GM18517 (cell line): Measurements from ENCODE around the gene EDARADD.
"Not testable (repeated sequence)": the region's sequence is repeated elsewhere in the genome, so short reads cannot be mapped to it uniquely, and the experiment has no call there.

Experiments
- ATAC-seq: cut with Tn5 transposase; IDR thresholded peaks from one replicate; pipeline ENCODE4 v1.9.1; 2021; ENCODE audit warnings: mild to moderate bottlenecking, moderate library complexity; ENCODE audit not compliant: unreplicated experiment

Gene EDARADD

DNA sequence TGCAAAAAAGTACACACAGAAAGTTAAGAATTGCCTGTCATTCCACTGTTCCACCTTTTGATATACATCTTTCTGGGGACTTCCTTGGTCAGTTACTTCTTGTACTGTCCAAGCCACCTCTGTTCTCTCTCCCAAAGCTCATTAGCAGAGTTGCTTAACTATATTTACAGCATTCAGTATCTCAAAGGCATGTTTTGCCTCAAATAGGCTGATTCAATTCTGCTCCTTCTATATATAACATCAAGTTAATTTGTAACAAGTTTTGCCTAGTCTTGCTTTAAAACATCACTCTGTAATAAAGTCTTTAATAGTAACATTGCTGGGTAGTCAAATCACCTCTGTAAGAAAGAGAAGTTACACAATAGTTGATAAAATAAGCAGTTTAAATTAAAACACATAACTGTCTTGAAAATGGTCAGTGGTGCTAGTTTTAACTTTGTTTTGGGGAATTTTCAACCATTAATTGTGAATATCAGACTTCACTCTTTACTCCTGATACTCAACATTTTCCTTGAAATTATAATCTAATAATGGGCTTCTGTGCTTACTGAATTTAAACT is 35.7 kb downstream of the EDARADD start:
- ATAC-seq, result peak; percentile 72

DNA sequence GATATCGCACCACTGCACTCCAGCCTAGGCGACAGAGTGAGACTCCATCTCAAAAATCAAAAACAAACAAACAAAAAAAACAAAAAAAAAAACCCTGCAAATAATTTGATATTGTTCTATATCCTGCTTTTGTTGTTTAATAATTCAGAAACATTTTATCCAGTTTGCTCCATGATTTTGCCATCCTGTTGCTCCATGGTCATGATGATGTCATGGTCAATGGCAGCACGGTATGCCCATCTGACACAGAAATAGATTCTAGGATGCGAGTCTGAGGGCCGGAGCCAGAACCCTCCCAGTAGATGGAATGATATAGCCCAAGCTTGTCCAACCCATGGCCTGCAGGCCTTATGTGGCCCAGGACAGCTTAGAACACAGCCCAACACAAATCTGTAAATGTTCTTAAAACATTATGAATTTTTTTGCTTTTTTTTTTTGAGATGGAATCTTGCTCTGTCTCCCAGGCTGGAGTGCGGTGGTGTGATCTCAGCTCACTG is 39.8 kb downstream of the EDARADD start:
- no peak for ATAC-seq

DNA sequence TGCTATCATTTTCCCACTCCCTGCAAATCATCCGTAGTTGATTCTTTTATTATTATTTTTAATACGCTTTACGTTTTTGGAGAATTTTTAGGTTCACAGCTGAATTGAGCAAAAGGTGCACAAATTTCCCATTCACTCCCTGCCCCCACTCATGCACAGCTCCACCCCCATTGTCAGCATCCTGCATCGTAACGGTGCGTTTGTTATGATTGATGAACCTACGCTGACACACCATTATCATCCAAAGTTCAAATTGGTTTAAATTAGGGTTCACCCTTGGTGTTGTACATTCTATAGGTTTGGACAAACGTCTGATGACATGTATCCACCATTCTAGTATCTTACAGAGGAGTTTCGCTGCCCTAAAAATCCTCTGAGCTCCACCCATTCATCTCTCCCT is 44.5 kb downstream of the EDARADD start:
- no peak for ATAC-seq

DNA sequence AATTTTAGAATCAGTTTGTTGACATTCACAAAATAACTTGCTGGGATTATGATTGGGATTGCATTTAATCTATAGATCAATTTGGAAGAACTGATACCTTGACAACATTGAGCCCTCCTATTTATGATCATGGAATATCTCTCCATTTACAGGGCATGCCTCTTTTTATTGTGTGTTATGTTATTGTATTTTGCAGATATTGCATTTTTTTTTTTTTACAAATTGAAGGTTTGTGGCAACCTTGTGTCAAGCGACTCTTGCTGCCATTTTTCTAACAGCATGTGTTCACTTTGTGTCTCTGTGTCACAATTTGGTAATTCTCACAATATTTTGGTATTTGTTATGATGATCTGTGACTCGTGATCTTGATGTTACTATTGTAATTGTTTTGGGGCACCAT is 46.3 kb downstream of the EDARADD start:
- ATAC-seq, result no peak

DNA sequence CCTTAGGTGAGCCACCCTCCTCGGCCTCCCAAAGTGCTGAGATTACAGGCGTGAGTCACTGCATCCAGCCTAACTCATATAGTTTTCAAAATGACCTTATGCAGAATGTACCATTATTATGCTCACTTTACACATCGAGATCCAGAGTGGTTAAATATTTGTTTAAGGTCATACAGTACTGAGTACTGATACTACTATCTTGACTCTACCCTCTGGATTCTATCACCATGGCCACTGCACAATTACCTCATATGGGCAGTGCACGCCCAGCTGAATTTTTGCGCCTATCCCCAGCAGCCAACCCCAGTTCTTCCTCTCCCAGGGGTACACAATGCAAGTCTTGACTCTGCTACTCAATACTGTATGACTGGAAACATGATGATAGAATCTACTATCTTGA is 56.7 kb downstream of the EDARADD start:
- ATAC-seq, result no peak

DNA sequence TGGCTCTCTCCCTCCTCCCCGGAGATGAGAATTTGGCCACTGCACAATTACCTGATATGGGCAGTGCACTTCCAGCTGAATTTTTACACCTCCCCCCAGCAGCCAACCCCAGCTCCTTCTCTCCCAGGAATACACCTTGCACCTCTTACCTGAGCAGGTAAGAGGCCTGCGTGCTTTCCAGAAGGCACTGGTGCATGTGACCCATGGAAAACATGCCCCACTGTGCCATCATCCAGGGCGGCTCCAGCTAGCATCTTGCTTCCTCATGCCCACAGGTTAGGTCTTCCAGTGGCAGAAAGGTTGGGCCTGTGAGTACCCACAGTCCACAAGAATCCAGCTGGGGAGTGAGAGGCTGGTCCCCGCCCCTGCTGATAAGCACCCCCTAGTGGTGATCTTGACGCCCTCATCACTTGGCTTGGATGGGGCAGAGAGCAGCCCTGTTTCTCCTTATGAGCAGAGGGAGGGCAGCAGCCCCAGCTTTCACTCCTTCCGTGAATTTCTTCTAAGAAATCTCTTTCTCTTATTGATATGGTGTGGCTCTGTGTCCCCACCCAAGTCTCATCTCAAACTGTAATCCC is 57.8 kb downstream of the EDARADD start:
- ATAC-seq, result no peak

DNA sequence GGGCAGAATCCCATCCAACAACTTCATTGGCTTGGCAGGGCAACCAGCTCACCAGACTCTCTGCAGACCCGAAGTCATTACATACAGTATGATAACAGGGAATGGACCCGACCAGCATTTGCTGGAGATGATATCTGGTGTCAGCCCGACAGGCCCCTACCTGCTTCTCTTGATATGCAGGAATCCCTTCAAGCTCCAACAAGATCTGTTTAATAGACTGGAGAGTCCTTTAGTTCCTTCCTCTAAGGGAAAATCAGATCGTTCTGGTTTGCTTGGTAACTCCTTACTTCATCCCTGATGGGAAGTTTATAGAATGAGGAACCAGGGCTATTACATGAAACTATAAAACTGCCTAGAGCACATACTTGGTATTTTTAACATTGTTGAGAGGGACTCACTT is 61.2 kb downstream of the EDARADD start:
- no peak for ATAC-seq

DNA sequence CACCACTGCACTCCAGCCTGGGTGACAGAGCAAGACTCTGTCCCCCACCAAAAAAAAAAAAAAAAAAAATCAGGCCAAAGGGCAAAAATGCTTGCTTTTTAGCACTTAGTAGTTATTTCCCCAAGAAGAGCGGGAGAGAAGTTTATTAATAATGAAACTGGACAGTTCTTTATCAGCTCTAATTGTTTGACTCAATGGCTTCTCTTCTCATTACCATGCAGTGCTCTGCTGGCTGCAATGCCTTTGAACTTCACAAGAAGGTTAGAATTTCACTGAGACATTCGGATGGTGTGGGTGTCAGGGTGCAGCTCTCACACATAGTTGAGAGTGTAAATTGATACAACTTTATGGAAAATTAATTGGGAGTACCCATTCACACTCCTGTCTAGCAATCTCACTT is 63.7 kb downstream of the EDARADD start:
- ATAC-seq, result peak; percentile 80

DNA sequence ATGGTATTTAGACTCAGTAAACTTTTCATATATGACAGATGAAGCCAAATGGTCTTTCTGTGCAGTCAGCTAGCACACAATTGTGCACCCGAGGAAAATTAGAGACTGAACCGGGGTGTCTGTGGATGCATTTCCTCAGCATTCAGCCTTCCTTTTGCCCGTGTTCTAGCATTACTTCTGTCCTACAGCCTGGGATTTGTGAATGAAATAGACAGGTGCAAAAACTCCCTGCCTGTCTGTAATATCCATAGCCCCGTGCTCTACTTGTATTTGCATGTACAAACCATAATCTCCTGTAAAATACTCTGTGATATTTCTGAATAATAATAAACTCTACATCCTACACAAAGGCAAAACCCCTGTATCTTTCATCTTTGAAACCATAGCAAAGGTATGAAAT is 64.9 kb downstream of the EDARADD start:
- ATAC-seq, result no peak

DNA sequence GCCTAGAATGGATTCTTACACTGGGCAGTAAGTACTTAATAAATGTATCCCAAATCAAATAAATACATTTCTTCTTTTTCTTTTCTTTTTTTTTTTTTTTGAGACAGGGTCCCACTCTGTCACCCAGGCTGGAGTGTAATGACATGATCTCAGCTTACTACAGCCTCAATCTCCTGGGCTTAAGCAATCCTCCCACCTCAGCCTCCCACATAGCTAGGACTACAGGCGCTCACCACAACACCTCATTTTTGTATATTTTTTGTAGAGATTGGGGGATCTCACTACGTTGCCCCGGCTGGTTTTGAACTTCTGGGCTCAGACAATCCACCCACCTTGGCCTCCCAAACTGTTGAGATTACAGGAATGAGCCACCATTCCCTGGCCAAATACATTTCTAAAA is 66.0 kb downstream of the EDARADD start:
- ATAC-seq, result no peak

DNA sequence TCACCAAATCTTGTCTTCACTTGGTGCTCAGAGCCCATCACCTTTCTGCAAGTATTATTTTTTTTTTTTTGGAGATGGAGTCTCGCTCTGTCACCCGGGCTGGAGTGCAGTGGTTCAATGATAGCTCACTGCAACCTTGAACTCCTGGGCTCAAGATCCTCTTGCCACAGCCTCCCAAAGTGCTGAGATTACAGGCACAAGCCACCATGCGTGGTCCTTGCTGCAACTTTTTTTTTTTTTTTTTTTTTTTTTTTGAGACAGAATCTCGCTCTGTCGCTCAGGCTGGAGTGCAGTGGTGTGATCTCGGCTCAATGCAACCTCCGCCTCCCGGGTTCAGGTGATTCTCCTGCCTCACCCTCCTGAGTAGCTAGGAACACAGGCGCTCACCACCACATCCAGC is 70.1 kb downstream of the EDARADD start:
- not testable (repeated sequence) for ATAC-seq

DNA sequence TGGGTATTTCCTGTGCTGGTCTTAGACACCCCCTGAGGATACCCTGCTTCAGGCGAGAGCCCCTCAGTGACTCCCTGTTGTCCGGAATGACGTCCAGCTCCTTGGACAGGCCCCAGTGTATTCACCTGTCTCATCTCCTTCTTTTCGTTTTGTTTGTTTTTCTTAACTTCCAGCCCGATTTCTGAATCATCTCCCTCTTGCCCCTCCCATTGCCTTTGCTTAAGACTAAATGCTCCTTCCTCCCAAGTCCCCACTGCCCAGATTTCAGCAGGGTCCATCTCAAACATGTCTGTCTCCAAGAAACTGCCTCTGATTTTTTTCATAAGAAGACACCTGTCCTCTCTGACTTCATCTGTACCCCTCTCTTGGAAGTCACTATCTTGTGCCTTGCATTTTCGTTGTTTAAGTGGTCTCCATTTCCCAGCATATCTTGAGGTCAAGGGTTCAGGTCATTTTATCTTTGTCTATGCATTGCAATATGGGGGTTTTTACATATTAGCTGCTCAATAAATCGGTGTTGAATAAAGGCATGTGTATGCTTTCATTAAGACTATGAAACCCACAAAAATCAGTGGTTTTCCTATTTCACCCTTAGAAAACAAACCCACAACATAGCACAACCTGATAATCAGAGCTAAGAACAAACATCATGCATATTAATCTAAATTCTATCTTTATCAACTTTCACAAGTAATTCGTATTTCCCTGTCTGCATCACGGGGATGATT is 71.3 kb downstream of the EDARADD start:
- ATAC-seq, result peak; percentile 37

DNA sequence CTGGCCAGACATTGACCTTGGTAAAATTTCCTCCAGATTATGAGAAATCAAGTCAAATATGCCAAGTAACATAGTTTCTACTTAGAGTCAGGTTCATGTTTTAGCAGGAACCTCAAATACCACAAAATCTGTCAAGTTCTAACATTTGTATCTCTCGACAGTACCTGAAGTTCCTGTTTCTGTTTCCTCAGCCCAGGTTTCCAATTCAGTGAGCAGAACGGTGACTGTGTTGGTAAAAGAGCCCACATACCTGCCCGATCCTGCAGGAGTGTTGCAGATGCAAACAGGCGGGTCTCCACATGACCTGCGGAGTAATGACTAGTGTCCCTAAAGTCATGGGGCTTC is 71.8 kb downstream of the EDARADD start:
- ATAC-seq, result peak; percentile 93

DNA sequence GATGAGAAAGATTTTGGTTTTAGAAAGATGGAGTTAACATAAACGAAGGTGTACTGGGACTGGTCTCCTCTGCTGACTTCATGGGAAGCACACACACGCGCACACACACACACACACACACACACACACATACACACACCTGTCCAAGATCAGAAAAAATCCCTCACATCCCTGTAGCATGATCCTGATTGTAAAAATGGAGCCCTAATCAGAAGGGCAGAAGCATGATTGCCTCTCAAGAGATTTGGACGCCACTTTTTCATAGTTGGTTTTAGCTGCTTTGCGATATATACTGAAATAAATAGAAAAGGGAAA is 73.2 kb downstream of the EDARADD start:
- no peak for ATAC-seq

DNA sequence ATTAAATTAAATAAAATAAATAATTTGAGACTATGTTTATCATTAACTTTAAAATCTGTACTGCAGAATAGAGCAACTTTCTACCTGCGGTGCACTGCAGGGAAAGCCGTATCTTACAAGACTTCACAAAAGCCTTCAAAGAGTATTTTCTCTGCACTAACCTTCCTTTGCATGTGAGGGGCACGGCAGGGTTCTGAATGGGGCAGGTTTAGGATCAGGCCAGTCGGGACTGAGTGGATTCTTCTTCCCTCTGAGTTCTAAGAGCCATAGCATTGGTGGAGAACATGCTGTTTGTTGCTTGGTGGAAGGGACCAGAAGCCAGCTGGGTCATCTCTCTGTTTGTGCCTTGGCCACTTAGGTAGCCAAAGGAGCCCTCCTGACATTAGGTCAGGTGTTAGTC is 74.5 kb downstream of the EDARADD start:
- no peak for ATAC-seq

DNA sequence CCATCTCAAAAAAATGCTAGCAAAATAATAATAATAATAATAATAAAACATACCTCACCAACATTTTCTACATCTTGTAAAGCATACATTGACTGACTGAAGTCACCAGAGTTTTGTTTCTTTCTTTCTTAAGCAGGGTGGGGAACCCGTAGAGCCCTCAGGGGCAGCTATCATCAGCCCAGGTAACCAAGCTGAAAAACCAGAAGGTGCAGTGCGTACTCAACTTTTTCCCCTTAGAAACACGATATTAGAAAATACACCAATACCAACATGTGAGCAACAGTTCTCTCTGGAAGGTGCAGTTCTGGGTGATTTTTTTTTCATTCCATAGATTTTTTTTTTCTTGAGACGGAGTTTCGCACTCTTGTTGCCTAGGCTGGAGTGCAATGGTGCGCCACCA is 75.4 kb downstream of the EDARADD start:
- ATAC-seq, result no peak

DNA sequence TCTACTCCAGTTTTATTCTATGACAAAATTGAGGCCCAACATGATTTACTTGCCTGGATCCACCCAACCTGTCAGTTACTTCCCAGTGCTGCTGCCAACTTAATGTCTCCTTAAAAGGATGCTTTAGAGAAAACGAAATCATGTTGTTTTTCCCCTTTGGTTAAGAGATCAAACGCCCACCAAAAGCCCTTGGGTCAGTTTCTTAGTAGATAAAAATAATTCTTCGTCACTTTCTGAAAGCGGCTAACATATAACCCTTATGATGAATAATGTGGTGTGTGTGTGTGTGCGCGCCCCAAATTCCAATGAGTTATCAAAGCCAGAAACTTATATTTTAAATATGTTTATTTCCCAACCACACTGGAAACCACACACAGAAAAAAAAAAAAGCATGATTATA is 77.0 kb downstream of the EDARADD start:
- ATAC-seq, result no peak

DNA sequence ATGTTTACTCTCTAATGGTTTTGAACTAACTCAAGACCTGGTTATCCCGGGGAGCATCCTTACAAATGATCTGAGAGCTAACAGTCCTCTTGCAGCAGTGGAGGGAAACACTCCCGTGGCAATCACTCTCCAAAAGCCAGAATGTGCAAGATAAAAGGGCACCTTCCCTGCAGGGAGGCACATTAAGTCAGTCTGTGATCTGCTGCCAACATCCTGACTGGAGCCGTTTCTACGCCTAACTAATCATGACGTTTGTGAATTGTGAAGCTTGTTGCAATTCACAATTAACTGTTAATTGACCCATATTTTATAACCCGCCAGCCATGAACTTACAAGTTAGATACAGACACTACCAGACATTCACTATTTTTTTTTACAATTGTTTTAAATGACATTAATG is 77.6 kb downstream of the EDARADD start:
- no peak for ATAC-seq

DNA sequence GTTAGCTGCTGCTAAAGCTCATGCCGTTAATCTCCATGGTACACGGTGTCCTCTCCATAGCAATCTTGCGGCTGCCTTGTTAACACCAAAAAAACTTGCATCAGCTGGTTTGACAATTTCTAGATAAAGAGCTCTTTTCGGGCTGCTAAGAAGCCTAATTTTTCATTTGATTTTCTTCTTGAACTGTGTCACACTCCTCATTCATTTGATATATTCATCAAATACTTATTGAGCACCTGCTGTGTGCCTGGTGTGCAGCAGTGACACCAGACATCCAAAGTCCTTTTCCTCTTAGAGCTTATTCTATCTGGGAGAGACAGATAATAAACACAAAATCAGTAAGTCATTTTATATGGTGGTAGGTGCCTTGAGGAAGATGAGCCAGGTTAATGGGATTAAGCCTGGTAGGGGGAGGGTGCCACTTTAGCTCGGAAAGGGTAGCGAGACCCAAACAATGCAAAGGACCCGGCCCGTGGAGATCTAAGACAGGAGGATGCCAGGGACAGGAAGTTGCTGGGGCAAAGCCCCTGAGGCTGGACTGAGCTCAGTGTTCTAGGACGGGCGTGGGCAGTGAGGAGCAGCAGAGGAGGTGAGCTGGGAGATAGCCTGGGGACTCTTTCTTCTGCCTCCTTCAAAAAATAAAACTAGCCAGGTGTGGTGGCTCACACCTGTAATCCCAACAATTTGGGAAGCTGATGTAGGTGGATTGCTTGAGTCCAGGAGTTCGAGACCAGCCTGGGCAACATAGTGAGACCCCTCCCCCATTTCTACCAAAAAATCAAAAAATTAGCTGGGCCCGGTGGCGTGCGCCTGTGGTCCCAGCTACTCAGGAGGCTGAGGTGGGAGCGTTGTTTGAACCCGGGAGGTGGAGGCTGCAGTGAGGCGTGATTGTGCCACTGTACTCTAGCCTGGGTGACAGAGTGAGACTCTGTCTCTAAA is 79.0 kb downstream of the EDARADD start:
- no peak for ATAC-seq

DNA sequence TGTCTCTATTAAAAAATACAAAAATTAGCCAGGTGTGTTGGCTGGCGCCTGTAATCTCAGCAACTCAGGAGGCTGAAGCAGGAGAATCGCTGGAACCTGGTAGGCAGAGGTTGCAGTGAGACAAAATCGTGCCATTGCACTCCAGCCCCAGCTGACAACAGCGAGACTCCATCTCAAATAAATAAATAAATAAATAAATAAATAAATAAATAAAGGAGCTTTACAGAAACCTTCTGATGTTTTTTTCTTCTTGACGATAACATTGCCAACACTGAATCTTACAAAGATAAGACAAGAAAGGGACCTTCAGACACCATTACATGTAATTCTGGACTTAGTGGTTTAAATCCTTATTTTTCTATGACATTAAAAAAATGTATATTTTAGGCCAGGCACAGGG is 81.9 kb downstream of the EDARADD start:
- no peak for ATAC-seq

DNA sequence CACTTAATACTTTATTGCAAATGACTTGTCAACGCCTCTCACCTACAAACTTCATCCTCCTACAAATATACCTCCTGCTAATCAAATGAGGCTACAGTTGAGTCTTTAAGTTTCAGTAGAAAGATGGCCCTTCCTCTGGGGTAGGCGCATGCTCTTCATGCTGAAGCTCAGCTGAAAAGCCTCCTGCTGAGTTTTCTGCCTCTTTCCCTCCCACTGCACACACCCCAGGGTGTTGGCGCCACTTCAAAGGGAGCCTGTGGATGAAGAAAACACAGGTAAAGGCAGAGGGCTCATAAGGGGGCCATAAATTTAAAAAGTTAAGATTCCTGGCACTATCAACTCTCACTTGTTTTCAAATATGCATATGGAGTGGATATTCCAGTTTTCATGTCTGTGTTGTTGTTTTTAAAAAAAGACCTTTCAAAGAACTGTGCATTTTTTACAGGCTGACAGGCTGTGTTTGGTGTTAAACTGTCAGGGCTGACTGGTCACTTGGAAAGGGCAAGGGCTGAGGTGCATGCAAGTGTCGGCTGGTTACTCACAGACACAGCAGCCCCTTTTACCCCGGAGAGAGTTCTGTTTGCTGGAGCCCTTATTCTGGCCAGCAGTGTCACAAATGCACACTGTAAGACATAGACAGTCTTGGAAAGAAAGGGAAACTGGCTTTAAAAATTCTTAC is 86.8 kb downstream of the EDARADD start:
- no peak for ATAC-seq
